Upper lobe of left lung (tissue), 6 donors: ENCODE data around the gene CLTA. TPM values are rescaled to one million over a fixed set of nuclear protein-coding genes. Genes with fewer than 3 reads are reported as not detected.
A peak's percentile ranks its signal among the peaks of the same experiment; 100 is the strongest.
"Not testable (repeated sequence)": the region's sequence is repeated elsewhere in the genome, so short reads cannot be mapped to it uniquely, and the experiment has no call there.

Experiments used
- ATAC-seq, 2 donors: fragments of 200-7000 bp; cut with Tn5 transposase; one replicate each; pipeline ENCODE4 v1.9.1; 2022; ENCODE audit warnings: mild to moderate bottlenecking in 2 of 2, moderate library complexity in 2 of 2; ENCODE audit not compliant: low FRiP score in 2 of 2
- DNase-seq, 2 donors: peaks; one replicate each; pipeline ENCODE4 v3.0.0-alpha.2; 2019 to 2020
- H3K27ac ChIP-seq, 4 donors: fragments of 200-600 bp; sonication (generic); one replicate each; pipeline ENCODE4 v1.5.1; 2016 to 2019
- H3K27me3 ChIP-seq, 4 donors: fragments of 200-600 bp; sonication (generic); one replicate each; pipeline ENCODE4 v1.5.1; 2017 to 2019
- H3K36me3 ChIP-seq, 4 donors: fragments of 200-600 bp; sonication (generic); one replicate each; pipeline ENCODE4 v1.5.1; 2016 to 2019
- H3K4me1 ChIP-seq, 4 donors: fragments of 200-600 bp; sonication (generic); one replicate each; pipeline ENCODE4 v1.5.1; 2018 to 2019
- H3K4me3 ChIP-seq, 4 donors: fragments of 200-600 bp; sonication (generic); one replicate each; pipeline ENCODE4 v1.5.1; 2017 to 2019; ENCODE audit warnings: mild to moderate bottlenecking in 2 of 4, moderate library complexity in 1 of 4
- H3K9me3 ChIP-seq, 4 donors: fragments of 200-600 bp; sonication (generic); one replicate each; pipeline ENCODE4 v1.5.1; 2018 to 2019
- EP300 ChIP-seq, 4 donors: sonication (generic); formaldehyde crosslinking; IDR thresholded peaks; one replicate each; pipeline ENCODE4 v1.5.1; 2017; ENCODE audit warnings: antibody characterized with exemption in 4 of 4, control low read depth in 2 of 4
- POLR2A ChIP-seq, 4 donors: fragments of 450-650 bp; IDR thresholded peaks; one replicate each; pipeline ENCODE4 v1.5.1; 2016 to 2017; ENCODE audit warnings: antibody characterized with exemption in 4 of 4, mild to moderate bottlenecking in 2 of 4
- POLR2AphosphoS5 ChIP-seq, 2 donors: sonication (generic); formaldehyde crosslinking; IDR thresholded peaks; one replicate each; pipeline ENCODE4 v1.5.1; 2017; ENCODE audit warnings: antibody characterized with exemption in 2 of 2
- WGBS, 2 donors: methylation state at CpG; one replicate each; pipeline ENCODE4 v1.1.5; 2017 to 2018; 5-methylcytosine and 5-hydroxymethylcytosine counted together
- total RNA-seq, 6 donors: library from RNA; depleted of rRNA in 4 of 6; stranded (reverse); fragments of >200 nt in 4 of 6; gene quantifications; one replicate each; pipeline versions ENCODE4 v1.1.0 to v1.2.1, GENCODE V29; 2016 to 2021
- TF ChIP-seq, protein P1 (sequence below), 6 experiments: fragments of 450-650 bp in 4 of 6; fragments of 200-600 bp in 2 of 6; sonication (generic) in 2 of 6; IDR thresholded peaks; one replicate each; pipeline ENCODE4 v1.5.1; 2016 to 2019; ENCODE audit warnings: antibody characterized with exemption in 6 of 6
- donor health status: DM: no; HTN: no; CAD: no; lungs with moderate emphysema.
- donor health status: DM: no; HTN: yes; CAD: no; lungs with severe emphysema.

Gene CLTA
- total RNA-seq, 6 donors from 2014 or later: 120 to 218 (median 192) TPM

DNA sequence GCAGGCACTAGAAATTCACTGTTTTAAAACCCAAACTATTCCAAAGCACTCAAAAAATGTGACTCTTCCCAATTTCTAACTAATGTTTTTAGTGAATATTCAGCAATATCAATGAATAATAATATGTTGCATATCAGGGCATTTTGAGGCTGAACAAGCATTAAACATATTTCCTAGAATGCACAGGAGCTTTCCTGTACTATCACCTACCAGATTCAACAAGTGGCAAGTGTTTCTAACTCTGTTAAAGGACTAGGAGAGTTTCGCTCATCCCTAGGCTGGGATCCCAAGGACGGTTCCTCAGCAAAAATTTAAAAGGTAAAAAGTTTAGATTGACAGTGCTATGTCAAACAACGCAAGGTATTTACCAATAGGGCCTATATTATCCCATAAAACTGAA is 46.5 kb downstream of the CLTA start:
- H3K4me3 ChIP-seq: no peak overlapping the region
- no peak for ATAC-seq
- 96 to 98% methylated on average over 3 of the region's 3 CpGs for WGBS, 2 donors
- H3K36me3 ChIP-seq: peaks cover 0 to 58% (median 7%) of the 10 kb centered on the region in 4 donors
- no peaks in the 10 kb centered on the region for H3K9me3 ChIP-seq
- H3K27ac ChIP-seq: no peak overlapping the region
- no peaks in the 10 kb centered on the region for H3K27me3 ChIP-seq
- TF ChIP-seq, protein P1, sequence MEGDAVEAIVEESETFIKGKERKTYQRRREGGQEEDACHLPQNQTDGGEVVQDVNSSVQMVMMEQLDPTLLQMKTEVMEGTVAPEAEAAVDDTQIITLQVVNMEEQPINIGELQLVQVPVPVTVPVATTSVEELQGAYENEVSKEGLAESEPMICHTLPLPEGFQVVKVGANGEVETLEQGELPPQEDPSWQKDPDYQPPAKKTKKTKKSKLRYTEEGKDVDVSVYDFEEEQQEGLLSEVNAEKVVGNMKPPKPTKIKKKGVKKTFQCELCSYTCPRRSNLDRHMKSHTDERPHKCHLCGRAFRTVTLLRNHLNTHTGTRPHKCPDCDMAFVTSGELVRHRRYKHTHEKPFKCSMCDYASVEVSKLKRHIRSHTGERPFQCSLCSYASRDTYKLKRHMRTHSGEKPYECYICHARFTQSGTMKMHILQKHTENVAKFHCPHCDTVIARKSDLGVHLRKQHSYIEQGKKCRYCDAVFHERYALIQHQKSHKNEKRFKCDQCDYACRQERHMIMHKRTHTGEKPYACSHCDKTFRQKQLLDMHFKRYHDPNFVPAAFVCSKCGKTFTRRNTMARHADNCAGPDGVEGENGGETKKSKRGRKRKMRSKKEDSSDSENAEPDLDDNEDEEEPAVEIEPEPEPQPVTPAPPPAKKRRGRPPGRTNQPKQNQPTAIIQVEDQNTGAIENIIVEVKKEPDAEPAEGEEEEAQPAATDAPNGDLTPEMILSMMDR (IDR thresholded peaks at IDR 0.05): no peak
- no peak for TF ChIP-seq EP300 (IDR thresholded peaks at IDR 0.05)
- no peak for TF ChIP-seq POLR2A (IDR thresholded peaks at IDR 0.05)
- no peak for TF ChIP-seq POLR2AphosphoS5 (IDR thresholded peaks at IDR 0.05)
- DNase-seq: no peak
- H3K4me1 ChIP-seq: no peaks in the 10 kb centered on the region

DNA sequence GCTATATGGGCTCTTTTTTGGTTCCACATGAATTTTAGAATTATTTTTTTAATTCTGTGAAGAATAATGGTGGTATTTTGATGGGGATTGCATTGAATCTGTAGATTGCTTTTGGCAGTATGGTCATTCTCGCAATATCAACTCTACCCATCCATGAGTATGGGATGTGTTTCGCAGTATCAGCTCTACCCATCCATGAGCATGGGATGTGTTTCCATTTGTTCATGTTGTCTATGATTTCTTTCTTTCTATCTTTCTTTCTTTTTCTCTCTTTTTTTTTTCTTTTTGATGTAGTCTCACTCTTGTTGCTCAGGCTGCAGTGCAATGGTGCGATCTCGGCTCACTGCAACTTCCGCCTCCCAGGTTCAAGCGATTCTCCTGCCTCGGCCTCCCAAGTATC is 48.5 kb downstream of the CLTA start:
- H3K9me3 ChIP-seq, H3K4me3 ChIP-seq, H3K4me1 ChIP-seq, DNase-seq, H3K27me3 ChIP-seq, ATAC-seq, H3K27ac ChIP-seq: not testable (repeated sequence)
- H3K36me3 ChIP-seq: peaks cover 3 to 57% (median 6%) of the 10 kb centered on the region in 4 donors
- WGBS, 2 donors: 97 to 98% methylated on average over 7 of the region's 7 CpGs

DNA sequence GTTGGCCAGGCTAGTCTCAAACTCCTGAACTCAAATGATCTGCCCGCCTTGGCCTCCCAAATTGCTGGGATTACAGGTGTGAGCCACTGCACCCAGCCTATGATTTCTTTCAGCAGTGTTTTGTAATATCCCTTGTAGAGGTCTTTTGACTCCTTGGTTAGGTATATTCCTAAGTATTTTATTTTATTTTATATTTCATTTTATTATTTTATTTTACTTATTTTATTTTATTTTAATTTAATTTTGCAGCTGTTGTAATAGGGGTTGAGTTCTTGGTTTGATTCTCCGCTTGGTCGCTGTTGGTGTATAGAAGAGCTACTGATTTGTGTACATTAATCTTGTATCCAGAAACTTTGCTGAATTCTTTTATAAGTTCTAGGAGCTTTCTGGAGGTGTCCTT is 49.0 kb downstream of the CLTA start:
- ATAC-seq, H3K4me1 ChIP-seq, H3K9me3 ChIP-seq, H3K4me3 ChIP-seq, H3K27ac ChIP-seq, H3K27me3 ChIP-seq, DNase-seq: not testable (repeated sequence)
- peaks cover 3 to 57% (median 5%) of the 10 kb centered on the region in 4 donors for H3K36me3 ChIP-seq
- 99 to 100% methylated on average over 3 of the region's 3 CpGs for WGBS, 2 donors

DNA sequence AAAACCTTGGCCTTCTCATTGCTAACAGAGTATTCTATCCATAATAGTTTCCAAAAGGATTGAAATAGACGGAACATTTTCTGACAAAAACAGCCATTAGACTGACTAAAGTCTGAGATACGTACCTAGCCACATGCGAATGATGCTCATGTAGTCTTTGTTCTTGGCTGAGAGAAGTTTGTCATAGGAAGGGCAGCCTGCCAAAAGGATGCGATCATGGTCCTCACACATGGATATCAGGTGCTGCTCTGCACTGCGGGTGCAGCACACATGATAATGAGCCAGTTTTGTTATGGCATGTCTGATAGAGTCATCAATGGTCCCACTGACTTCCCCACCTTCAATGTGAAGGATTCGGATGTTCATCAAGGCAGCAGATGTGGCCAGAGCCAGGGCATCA is 55.2 kb downstream of the CLTA start:
- 98 to 100% methylated on average over 4 to 6 of the region's 6 CpGs for WGBS, 2 donors
- H3K4me1 ChIP-seq: no peaks in the 10 kb centered on the region
- DNase-seq (no peak), ATAC-seq (no peak)
- no peak overlapping the region for H3K27ac ChIP-seq
- H3K9me3 ChIP-seq: no peaks in the 10 kb centered on the region
- H3K27me3 ChIP-seq: no peaks in the 10 kb centered on the region
- H3K36me3 ChIP-seq: peaks cover 6 to 62% (median 14%) of the 10 kb centered on the region in 4 donors
- H3K4me3 ChIP-seq: no peak overlapping the region
- no peak for TF ChIP-seq POLR2A (IDR thresholded peaks at IDR 0.05)
- no peak for TF ChIP-seq EP300 (IDR thresholded peaks at IDR 0.05)
- TF ChIP-seq, protein P1 (IDR thresholded peaks at IDR 0.05): no peak
- TF ChIP-seq POLR2AphosphoS5 (IDR thresholded peaks at IDR 0.05): no peak

DNA sequence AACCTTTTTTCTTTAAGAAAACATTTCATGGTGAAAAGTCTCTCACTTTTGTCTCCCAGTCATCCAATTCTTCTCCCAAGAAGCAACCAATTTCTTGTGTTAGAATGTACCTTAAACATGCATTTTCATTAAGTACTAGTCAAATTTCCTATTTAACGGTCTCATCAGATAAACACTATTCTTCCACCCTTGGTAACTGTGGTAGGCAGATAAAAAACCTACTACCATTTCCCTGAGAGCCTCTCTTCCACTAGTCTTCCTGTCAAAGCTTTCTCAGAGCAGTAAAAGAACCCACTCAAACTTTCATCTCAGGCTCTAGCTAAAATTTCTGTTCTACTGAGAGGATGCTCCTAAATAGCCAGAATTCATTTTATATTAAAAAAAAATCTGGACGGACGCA is 56.6 kb downstream of the CLTA start:
- no peak for ATAC-seq
- Histone ChIP-seq H3K4me3 (no peak overlapping the region), H3K4me1 (no peaks in the 10 kb centered on the region), H3K27me3 (no peaks in the 10 kb centered on the region), H3K36me3 (peaks cover 6 to 50% (median 14%) of the 10 kb centered on the region in 4 donors), H3K27ac (no peak overlapping the region), H3K9me3 (no peaks in the 10 kb centered on the region)
- DNase-seq: no peak
- TF ChIP-seq POLR2AphosphoS5 (IDR thresholded peaks at IDR 0.05) (no peak), POLR2A (IDR thresholded peaks at IDR 0.05) (no peak), EP300 (IDR thresholded peaks at IDR 0.05) (no peak)
- TF ChIP-seq, protein P1 (IDR thresholded peaks at IDR 0.05): no peak
- whole genome bisulfite sequencing, 2 donors: 89 to 90% methylated on average over 3 of the region's 3 CpGs

DNA sequence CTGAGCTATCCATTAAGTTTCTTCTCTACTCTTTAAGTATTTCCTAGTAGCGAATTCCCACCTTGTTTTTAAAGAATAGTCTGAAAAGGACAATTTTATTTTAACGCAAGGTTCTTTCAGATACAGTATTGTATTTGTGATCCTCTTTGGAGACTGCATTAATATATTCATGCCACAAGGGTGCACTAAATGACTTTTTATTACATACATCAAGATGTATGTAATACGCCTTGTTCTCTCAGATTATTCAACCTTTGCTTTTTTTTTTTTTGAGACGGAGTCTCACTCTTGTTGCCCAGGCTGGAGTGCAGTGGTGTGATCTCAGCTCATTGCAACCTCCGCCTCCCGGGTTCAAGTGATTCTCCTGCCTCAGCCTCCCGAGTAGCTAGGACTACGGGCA is 57.3 kb downstream of the CLTA start:
- H3K36me3 ChIP-seq: peaks cover 4 to 43% (median 14%) of the 10 kb centered on the region in 4 donors
- not testable (repeated sequence) for ATAC-seq, DNase-seq, H3K4me1 ChIP-seq, H3K27me3 ChIP-seq, H3K27ac ChIP-seq, H3K9me3 ChIP-seq, H3K4me3 ChIP-seq
- TF ChIP-seq, protein P1 (IDR thresholded peaks at IDR 0.05): peak in 4 of 6 experiments; percentile 21 to 54 (median 45)
- 60 to 71% methylated on average over 8 of the region's 8 CpGs for WGBS, 2 donors
